BJ (cell line): ENCODE data around the gene PGAP6. TPM values are rescaled to one million over a fixed set of nuclear protein-coding genes. Genes with fewer than 3 reads are reported as not detected.

ENCODE experiments used
- CTCF ChIA-PET: fragments of 350-600 bp; formaldehyde crosslinking; extraction: SDS; loops from one replicate; lab custom pipeline; 2021; ENCODE audit warnings: antibody characterized with exemption, inconsistent platforms; lab: Yijun Ruan, JAX
- POLR2A ChIA-PET: fragments of 300-600 bp; sonication (Branson Sonifier 250); formaldehyde crosslinking; extraction: SDS; loops from one replicate; lab custom pipeline; 2021; ENCODE audit warnings: antibody characterized with exemption; lab: Charles Lee
- DNase-seq: peaks from one replicate; pipeline ENCODE4 v3.0.0-alpha.2; 2011; ENCODE audit warnings: low read depth
- H3K27me3 ChIP-seq: 2 replicates; pipeline ENCODE4 v1.6.0; 2011; ENCODE audit warnings: low read length; ENCODE audit not compliant: control insufficient read depth, insufficient read depth
- H3K36me3 ChIP-seq: 2 replicates; pipeline ENCODE4 v1.5.1; 2011; ENCODE audit warnings: low read length; ENCODE audit not compliant: control insufficient read depth, insufficient read depth
- H3K4me3 ChIP-seq: 2 replicates; pipeline ENCODE4 v1.5.1; 2011; ENCODE audit warnings: low read depth, mild to moderate bottlenecking, control low read depth, low read length
- polyA plus RNA-seq: library from polyadenylated mRNA; depleted of rRNA; stranded (reverse); fragments of >200 nt; gene quantifications from 2 replicates; pipeline ENCODE4 v1.2.3, GENCODE V29; 2011
- TF ChIP-seq, protein P1 (sequence below): IDR thresholded peaks from 2 replicates; pipeline ENCODE4 v1.5.1; 2011; ENCODE audit warnings: low read depth, mild to moderate bottlenecking, control low read depth, inconsistent platforms, low read length, moderate library complexity; ENCODE audit not compliant: insufficient read depth

PGAP6 gene
- polyA plus RNA-seq, 1 experiment = 131 TPM

DNA sequence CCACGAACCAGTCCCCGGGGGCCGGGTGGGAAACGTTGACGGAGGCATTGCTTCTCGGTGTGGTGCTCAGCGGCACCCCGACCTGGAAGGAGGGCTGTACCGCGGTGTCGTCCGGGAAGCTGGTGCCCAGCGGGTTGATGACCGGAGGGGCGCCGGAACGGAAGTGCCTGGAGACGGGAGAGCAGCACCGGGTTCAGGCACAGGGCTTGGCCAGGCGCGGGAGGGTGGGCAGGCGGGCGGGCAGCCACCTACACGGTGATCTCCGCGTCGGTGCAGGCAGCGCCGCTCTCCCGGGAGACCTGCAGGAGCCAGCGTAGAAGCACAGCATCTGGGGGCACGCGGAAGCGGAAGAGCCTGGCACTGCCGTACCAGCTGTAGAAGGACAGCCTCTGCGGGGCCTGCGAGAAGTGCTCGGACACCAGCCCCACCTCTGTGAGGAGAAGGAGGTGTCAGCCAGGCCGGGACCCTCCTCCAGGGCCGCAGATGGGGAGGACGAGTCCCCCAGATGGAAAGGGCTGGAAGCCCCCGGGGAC, 4.3 kb downstream of the PGAP6 start:
- H3K27me3 ChIP-seq = no peaks in the 10 kb centered on the region
- ChIA-PET POLR2A (no interaction called here), CTCF (no interaction called here)
- H3K36me3 ChIP-seq = peaks cover 20% of the 10 kb centered on the region
- no peak overlapping the region for H3K4me3 ChIP-seq
- no peak for DNase-seq
- TF ChIP-seq, protein P1, sequence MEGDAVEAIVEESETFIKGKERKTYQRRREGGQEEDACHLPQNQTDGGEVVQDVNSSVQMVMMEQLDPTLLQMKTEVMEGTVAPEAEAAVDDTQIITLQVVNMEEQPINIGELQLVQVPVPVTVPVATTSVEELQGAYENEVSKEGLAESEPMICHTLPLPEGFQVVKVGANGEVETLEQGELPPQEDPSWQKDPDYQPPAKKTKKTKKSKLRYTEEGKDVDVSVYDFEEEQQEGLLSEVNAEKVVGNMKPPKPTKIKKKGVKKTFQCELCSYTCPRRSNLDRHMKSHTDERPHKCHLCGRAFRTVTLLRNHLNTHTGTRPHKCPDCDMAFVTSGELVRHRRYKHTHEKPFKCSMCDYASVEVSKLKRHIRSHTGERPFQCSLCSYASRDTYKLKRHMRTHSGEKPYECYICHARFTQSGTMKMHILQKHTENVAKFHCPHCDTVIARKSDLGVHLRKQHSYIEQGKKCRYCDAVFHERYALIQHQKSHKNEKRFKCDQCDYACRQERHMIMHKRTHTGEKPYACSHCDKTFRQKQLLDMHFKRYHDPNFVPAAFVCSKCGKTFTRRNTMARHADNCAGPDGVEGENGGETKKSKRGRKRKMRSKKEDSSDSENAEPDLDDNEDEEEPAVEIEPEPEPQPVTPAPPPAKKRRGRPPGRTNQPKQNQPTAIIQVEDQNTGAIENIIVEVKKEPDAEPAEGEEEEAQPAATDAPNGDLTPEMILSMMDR = no peak

DNA sequence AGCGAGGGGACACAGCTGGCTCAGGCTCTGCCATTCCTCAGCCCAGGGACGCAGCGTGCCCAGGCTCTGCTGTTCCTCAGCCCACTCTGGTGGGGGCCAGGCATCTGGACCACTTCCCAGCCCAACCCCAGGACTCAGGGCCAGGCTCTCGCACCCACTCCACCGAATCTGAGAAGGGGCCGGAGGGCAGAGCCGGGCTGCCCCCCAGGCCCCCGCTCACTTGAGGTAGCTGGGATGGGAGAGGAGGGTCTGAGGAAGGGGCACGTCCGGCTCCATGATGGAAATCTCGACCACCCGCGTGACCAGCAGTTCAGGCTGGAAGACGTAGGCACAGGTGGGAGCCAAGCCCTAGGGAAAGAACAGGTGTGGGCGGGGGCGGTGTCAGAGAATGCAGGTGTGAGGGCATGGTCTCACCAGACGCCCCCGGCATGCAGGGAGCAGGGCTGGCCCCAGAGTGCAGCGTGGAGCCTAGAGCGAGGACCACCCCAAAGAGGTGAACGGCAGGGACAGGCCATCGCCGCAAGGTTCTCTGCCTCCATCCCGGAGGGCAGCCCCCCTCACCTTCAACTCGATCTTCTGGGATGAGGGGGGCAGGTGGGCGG, 4.9 kb downstream of the PGAP6 start:
- peaks cover 23% of the 10 kb centered on the region for H3K36me3 ChIP-seq
- ChIA-PET POLR2A (no interaction called here), CTCF (no interaction called here)
- no peaks in the 10 kb centered on the region for H3K27me3 ChIP-seq
- TF ChIP-seq, protein P1 = no peak
- no peak for DNase-seq
- no peak overlapping the region for H3K4me3 ChIP-seq

DNA sequence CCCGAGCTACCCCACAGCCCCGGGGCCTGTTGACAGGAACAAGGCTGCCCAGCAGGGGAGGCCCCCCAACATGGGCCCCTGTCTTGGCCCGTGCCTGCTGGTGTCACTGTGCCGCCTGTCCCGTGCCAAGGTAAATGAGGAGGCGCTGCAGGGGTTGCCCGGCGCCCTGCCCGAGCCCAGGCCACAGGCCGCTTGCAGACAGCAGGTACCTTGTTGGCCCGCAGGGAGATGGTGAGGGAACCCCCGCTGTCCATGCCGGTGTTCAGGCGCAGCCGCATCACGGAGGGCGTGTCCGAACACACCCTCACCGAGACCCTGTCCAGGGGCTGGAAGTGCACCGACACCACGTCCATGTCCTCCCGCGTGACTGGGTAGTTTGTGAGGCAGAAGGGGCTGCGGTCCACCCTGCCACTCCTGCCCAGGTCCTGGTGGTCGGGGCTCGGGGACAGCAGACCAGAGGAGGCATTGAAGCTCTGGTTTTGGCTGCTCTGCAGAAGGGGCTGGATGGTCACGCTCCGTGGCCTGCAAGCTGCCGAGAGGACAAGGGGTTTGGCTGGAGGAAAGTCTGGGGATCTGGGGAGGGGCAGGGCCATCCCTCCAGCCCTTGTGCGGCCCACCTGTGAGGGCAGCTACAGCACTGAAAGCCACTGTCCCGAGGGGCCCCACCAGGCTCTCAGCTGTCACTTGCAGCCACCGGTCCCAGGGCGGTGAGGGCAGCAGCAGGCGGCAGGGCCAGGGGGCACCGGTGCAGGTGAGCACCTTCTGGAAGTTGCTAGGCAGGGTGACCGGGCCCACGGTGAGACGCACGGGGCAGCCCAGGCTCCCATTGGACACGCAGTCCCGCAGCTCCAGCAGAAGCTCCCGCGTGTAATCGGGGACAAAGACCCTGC, 5.6 kb downstream of the PGAP6 start:
- Histone ChIP-seq H3K4me3 (no peak overlapping the region), H3K27me3 (no peaks in the 10 kb centered on the region), H3K36me3 (peaks cover 28% of the 10 kb centered on the region)
- CTCF ChIA-PET = no interaction called here
- POLR2A ChIA-PET = no interaction called here
- TF ChIP-seq, protein P1 = no peak
- no peak for DNase-seq

DNA sequence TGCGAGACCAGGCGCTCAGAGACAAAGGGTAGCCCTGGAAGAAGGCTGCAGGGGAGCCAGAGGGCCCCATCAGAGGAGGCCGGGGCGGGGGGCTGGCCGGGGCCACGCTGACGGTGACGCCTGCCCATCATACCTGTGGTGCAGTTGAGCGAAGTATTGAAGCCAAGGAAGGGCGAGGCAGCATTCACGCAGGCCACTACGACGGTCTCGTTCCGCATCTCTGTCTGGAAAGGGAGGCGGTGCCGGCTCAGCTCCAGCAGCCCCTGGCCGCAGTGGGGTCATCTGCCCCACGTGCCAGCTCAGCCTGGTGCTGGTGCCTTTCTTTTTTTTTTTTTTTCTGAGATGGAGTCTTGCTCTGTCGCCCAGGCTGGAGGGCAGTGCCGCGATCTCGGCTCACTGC, 6.6 kb downstream of the PGAP6 start:
- Histone ChIP-seq H3K27me3 (no peaks in the 10 kb centered on the region), H3K4me3 (no peak overlapping the region), H3K36me3 (peaks cover 28% of the 10 kb centered on the region)
- ChIA-PET CTCF (no interaction called here), POLR2A (no interaction called here)
- no peak for DNase-seq
- TF ChIP-seq, protein P1 = no peak

DNA sequence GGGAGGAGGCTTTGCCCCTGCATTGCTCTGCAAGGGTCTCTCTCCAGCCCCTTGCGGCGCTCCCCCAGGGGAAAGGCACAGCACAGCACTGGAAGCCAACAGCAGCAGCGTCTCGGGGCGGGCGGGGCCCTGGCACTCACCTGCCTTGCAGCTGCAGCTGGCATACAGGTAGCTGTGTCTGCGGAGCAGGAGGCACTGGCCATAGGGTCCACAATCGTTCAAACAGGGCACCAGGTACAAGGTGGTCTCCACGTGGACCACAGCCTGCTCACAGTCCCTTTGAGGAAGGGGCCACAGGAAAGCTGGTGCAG, 7.2 kb downstream of the PGAP6 start:
- TF ChIP-seq, protein P1 = no peak
- Histone ChIP-seq H3K27me3 (no peaks in the 10 kb centered on the region), H3K4me3 (no peak overlapping the region), H3K36me3 (peaks cover 28% of the 10 kb centered on the region)
- DNase-seq = no peak
- POLR2A ChIA-PET = no interaction called here
- CTCF ChIA-PET = no interaction called here
